Tibial nerve (tissue), 4 donors: ENCODE results near the gene NKD1. TPM values are rescaled to one million over a fixed set of nuclear protein-coding genes. Genes with fewer than 3 reads are reported as not detected.

Experiments
- DNase-seq, 2 donors: peaks; one replicate each; pipeline ENCODE4 v3.0.0-alpha.2; 2019; ENCODE audit warnings: low spot score in 2 of 2
- H3K27ac ChIP-seq, 4 donors: fragments of 200-600 bp; sonication (generic) in 3 of 4; one replicate each; pipeline ENCODE4 v1.5.1; 2017 to 2019; ENCODE audit warnings: mild to moderate bottlenecking in 1 of 4
- H3K27me3 ChIP-seq, 2 donors: fragments of 200-600 bp; sonication (generic) in 1 of 2; one replicate each; pipeline versions ENCODE4 v1.5.1 to v1.6.0; 2017 to 2019
- H3K36me3 ChIP-seq, 3 donors: fragments of 200-600 bp; sonication (generic); one replicate each; pipeline ENCODE4 v1.5.1; 2018 to 2019
- H3K4me1 ChIP-seq, 4 donors: fragments of 200-600 bp; sonication (generic) in 3 of 4; one replicate each; pipeline ENCODE4 v1.5.1; 2017 to 2019
- H3K4me3 ChIP-seq, 4 donors: fragments of 200-600 bp; sonication (generic) in 3 of 4; one replicate each; pipeline ENCODE4 v1.5.1; 2017 to 2019; ENCODE audit warnings: mild to moderate bottlenecking in 1 of 4, moderate library complexity in 1 of 4
- H3K9me3 ChIP-seq, 4 donors: fragments of 200-600 bp; sonication (generic) in 3 of 4; one replicate each; pipeline ENCODE4 v1.5.1; 2017 to 2019
- CTCF ChIP-seq, 5 experiments: fragments of 200-600 bp in 3 of 5; fragments of 450-650 bp in 2 of 5; sonication (generic) in 3 of 5; IDR thresholded peaks; one replicate each; pipeline ENCODE4 v1.5.1; 2016 to 2019; ENCODE audit warnings: antibody characterized with exemption in 5 of 5, mild to moderate bottlenecking in 3 of 5, moderate library complexity in 2 of 5
- EP300 ChIP-seq, 2 donors: sonication (generic); formaldehyde crosslinking; IDR thresholded peaks; one replicate each; pipeline ENCODE4 v1.6.1; 2017; ENCODE audit warnings: antibody characterized with exemption in 2 of 2, mild to moderate bottlenecking in 1 of 2
- POLR2A ChIP-seq, 2 donors: fragments of 450-650 bp; IDR thresholded peaks; one replicate each; pipeline ENCODE4 v1.6.1; 2017; ENCODE audit warnings: antibody characterized with exemption in 2 of 2, mild to moderate bottlenecking in 2 of 2, moderate library complexity in 2 of 2
- WGBS, 2 donors: methylation state at CpG; one replicate each; pipeline ENCODE4 v1.1.5; 2018; 5-methylcytosine and 5-hydroxymethylcytosine counted together
- total RNA-seq, 4 donors: library from RNA; depleted of rRNA; stranded (reverse); fragments of >200 nt; gene quantifications; one replicate each; pipeline ENCODE4 v1.1.0, GENCODE V29; 2016

Gene NKD1
- total RNA-seq, 4 donors from 2014 or later: 20.1 to 92.4 (median 43.1) TPM

- Histone ChIP-seq H3K27ac (peak overlapping the region in 2 of 4 donors; percentile 45 to 88), H3K4me3 (peak overlapping the region in 1 of 4 donors; percentile 94), H3K4me1 (peaks cover 0 to 31% (median 5%) of the 10 kb centered on the region in 4 donors), H3K27me3 (peaks cover 0 to 24% of the 10 kb centered on the region in 2 donors), H3K36me3 (no peaks in the 10 kb centered on the region), H3K9me3 (peaks cover 0 to 4% (median 0%) of the 10 kb centered on the region in 4 donors)
- TF ChIP-seq EP300 (IDR thresholded peaks at IDR 0.05) (no peak), CTCF (IDR thresholded peaks at IDR 0.05) (no peak), POLR2A (IDR thresholded peaks at IDR 0.05) (no peak)
- 70 to 75% methylated on average over 9 of the region's 9 CpGs for WGBS, 2 donors
- no peak for DNase-seq
These were observed 2.9 kb downstream of the NKD1 start for GRCh38 chr16:50550866-50551641.

- Histone ChIP-seq H3K27ac (peak overlapping the region in 1 of 4 donors; percentile 25), H3K27me3 (peaks cover 0 to 10% of the 10 kb centered on the region in 2 donors), H3K36me3 (no peaks in the 10 kb centered on the region), H3K4me3 (no peak overlapping the region), H3K9me3 (peaks cover 0 to 11% (median 0%) of the 10 kb centered on the region in 4 donors), H3K4me1 (peaks cover 0 to 28% (median 4%) of the 10 kb centered on the region in 4 donors)
- DNase-seq: no peak
- 84 to 92% methylated on average over 7 of the region's 7 CpGs for WGBS, 2 donors
- no peak for TF ChIP-seq EP300 (IDR thresholded peaks at IDR 0.05)
- no peak for TF ChIP-seq CTCF (IDR thresholded peaks at IDR 0.05)
- no peak for TF ChIP-seq POLR2A (IDR thresholded peaks at IDR 0.05)
These were observed 4.4 kb downstream of the NKD1 start for GRCh38 chr16:50552476-50553101.

GRCh38 chr16:50553182-50553710 lies 5.0 kb downstream of the NKD1 start:
- TF ChIP-seq POLR2A (IDR thresholded peaks at IDR 0.05): no peak
- TF ChIP-seq EP300 (IDR thresholded peaks at IDR 0.05): no peak
- TF ChIP-seq CTCF (IDR thresholded peaks at IDR 0.05): no peak
- H3K36me3 ChIP-seq: no peaks in the 10 kb centered on the region
- peaks cover 0 to 24% (median 2%) of the 10 kb centered on the region in 4 donors for H3K4me1 ChIP-seq
- H3K27ac ChIP-seq: peak overlapping the region in 1 of 4 donors; percentile 83
- peaks cover 0 to 11% (median 0%) of the 10 kb centered on the region in 4 donors for H3K9me3 ChIP-seq
- no peak for DNase-seq
- WGBS, 2 donors: 82 to 88% methylated on average over 7 of the region's 7 CpGs
- no peak overlapping the region for H3K4me3 ChIP-seq
- H3K27me3 ChIP-seq: peaks cover 0 to 6% of the 10 kb centered on the region in 2 donors

- no peak overlapping the region for H3K4me3 ChIP-seq
- H3K27ac ChIP-seq: peak overlapping the region in 2 of 4 donors; percentile 28 to 83
- peaks cover 0 to 20% (median 2%) of the 10 kb centered on the region in 4 donors for H3K4me1 ChIP-seq
- no peaks in the 10 kb centered on the region for H3K36me3 ChIP-seq
- no peak for DNase-seq
- H3K9me3 ChIP-seq: peaks cover 0 to 11% (median 0%) of the 10 kb centered on the region in 4 donors
- WGBS, 2 donors: 91 to 94% methylated on average over 7 of the region's 7 CpGs
- no peak for TF ChIP-seq EP300 (IDR thresholded peaks at IDR 0.05)
- no peak for TF ChIP-seq POLR2A (IDR thresholded peaks at IDR 0.05)
- no peak for TF ChIP-seq CTCF (IDR thresholded peaks at IDR 0.05)
- H3K27me3 ChIP-seq: peaks cover 0 to 6% of the 10 kb centered on the region in 2 donors
These were observed 5.7 kb downstream of the NKD1 start for GRCh38 chr16:50553731-50554360.
